Omental fat pad (tissue), 4 donors: Measurements from ENCODE around the gene KYAT1. TPM values are rescaled to one million over a fixed set of nuclear protein-coding genes. Genes with fewer than 3 reads are reported as not detected.

Source experiments
- ATAC-seq: fragments of 150-250 bp; one replicate; pipeline ENCODE4 v1.9.1; 2016; ENCODE audit warnings: mild to moderate bottlenecking, moderate library complexity; ENCODE audit not compliant: low FRiP score
- DNase-seq: peaks from one replicate; pipeline ENCODE4 v3.0.0-alpha.2; 2019; ENCODE audit warnings: low spot score
- CTCF ChIP-seq, 3 donors: fragments of 450-650 bp; IDR thresholded peaks; one replicate each; pipeline ENCODE4 v1.5.1; 2016 to 2017; ENCODE audit warnings: antibody characterized with exemption in 3 of 3, mild to moderate bottlenecking in 3 of 3, moderate library complexity in 2 of 3
- total RNA-seq, 4 donors: library from RNA; depleted of rRNA; stranded (reverse); fragments of >200 nt; gene quantifications; one replicate each; pipeline ENCODE4 v1.1.0, GENCODE V29; 2016

The KYAT1 gene
- total RNA-seq, 4 donors from 2014 or later = 2.9 to 9.3 (median 4.1) TPM

GRCh38 chr9:128908372-128908771, 26.6 kb upstream of the KYAT1 start:
- no peak for TF ChIP-seq CTCF (IDR thresholded peaks at IDR 0.05)
- ATAC-seq (no peak), DNase-seq (no peak)

- no peak for ATAC-seq
- no peak for DNase-seq
- no peak for TF ChIP-seq CTCF (IDR thresholded peaks at IDR 0.05)
Measured at GRCh38 chr9:128906741-128907140, 25.0 kb upstream of the KYAT1 start.

GRCh38 chr9:128905964-128906363, 24.2 kb upstream of the KYAT1 start:
- DNase-seq = no peak
- no peak for TF ChIP-seq CTCF (IDR thresholded peaks at IDR 0.05)
- ATAC-seq = no peak

GRCh38 chr9:128903871-128904620, 22.3 kb upstream of the KYAT1 start:
- ATAC-seq (no peak), DNase-seq (no peak)
- TF ChIP-seq CTCF (IDR thresholded peaks at IDR 0.05) = no peak

- DNase-seq (no peak), ATAC-seq (no peak)
- TF ChIP-seq CTCF (IDR thresholded peaks at IDR 0.05) = no peak
Measured at GRCh38 chr9:128903079-128903461, 21.3 kb upstream of the KYAT1 start.

GRCh38 chr9:128902351-128903078, 20.8 kb upstream of the KYAT1 start:
- no peak for TF ChIP-seq CTCF (IDR thresholded peaks at IDR 0.05)
- DNase-seq = no peak
- no peak for ATAC-seq

- DNase-seq (no peak), ATAC-seq (no peak)
- TF ChIP-seq CTCF (IDR thresholded peaks at IDR 0.05) = no peak
Measured at GRCh38 chr9:128901822-128902221, 20.1 kb upstream of the KYAT1 start.
